ENCODE data around the gene CNFN. TPM values are rescaled to one million over a fixed set of nuclear protein-coding genes. Genes with fewer than 3 reads are reported as not detected.

The CNFN gene
- total and polyA plus RNA-seq, 2 experiments from 2014 or later = 6.7 to 54.5 TPM

DNA sequence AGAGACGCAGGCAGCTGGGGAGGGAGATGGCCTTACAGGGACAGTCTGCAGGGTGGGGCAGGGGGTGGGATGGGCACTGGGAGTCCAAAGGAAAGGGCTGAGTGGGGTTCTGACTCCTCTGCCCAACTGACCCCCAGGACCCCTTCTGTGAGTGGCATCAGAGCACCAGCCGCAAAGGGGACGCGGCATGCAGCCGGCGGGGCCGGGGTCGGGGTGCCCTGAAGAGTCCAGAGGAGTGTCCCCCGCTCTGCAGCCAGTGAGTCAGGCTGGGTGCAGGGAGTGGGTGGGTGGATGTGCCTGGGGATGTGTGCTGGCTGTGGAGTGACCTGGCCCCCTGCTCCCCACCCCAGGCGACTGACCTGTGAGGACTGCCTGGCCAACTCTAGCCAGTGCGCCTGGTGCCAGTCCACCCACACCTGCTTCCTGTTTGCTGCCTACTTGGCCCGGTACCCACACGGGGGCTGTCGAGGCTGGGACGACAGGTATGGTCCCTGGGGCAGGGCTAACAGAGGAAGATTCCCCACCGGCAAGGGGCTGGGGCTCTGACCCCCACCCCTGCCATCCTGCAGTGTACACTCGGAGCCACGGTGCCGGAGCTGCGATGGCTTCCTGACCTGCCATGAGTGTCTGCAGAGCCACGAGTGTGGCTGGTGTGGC, 38.9 kb downstream of the CNFN start (continued):
- TF ChIP-seq, protein P1, sequence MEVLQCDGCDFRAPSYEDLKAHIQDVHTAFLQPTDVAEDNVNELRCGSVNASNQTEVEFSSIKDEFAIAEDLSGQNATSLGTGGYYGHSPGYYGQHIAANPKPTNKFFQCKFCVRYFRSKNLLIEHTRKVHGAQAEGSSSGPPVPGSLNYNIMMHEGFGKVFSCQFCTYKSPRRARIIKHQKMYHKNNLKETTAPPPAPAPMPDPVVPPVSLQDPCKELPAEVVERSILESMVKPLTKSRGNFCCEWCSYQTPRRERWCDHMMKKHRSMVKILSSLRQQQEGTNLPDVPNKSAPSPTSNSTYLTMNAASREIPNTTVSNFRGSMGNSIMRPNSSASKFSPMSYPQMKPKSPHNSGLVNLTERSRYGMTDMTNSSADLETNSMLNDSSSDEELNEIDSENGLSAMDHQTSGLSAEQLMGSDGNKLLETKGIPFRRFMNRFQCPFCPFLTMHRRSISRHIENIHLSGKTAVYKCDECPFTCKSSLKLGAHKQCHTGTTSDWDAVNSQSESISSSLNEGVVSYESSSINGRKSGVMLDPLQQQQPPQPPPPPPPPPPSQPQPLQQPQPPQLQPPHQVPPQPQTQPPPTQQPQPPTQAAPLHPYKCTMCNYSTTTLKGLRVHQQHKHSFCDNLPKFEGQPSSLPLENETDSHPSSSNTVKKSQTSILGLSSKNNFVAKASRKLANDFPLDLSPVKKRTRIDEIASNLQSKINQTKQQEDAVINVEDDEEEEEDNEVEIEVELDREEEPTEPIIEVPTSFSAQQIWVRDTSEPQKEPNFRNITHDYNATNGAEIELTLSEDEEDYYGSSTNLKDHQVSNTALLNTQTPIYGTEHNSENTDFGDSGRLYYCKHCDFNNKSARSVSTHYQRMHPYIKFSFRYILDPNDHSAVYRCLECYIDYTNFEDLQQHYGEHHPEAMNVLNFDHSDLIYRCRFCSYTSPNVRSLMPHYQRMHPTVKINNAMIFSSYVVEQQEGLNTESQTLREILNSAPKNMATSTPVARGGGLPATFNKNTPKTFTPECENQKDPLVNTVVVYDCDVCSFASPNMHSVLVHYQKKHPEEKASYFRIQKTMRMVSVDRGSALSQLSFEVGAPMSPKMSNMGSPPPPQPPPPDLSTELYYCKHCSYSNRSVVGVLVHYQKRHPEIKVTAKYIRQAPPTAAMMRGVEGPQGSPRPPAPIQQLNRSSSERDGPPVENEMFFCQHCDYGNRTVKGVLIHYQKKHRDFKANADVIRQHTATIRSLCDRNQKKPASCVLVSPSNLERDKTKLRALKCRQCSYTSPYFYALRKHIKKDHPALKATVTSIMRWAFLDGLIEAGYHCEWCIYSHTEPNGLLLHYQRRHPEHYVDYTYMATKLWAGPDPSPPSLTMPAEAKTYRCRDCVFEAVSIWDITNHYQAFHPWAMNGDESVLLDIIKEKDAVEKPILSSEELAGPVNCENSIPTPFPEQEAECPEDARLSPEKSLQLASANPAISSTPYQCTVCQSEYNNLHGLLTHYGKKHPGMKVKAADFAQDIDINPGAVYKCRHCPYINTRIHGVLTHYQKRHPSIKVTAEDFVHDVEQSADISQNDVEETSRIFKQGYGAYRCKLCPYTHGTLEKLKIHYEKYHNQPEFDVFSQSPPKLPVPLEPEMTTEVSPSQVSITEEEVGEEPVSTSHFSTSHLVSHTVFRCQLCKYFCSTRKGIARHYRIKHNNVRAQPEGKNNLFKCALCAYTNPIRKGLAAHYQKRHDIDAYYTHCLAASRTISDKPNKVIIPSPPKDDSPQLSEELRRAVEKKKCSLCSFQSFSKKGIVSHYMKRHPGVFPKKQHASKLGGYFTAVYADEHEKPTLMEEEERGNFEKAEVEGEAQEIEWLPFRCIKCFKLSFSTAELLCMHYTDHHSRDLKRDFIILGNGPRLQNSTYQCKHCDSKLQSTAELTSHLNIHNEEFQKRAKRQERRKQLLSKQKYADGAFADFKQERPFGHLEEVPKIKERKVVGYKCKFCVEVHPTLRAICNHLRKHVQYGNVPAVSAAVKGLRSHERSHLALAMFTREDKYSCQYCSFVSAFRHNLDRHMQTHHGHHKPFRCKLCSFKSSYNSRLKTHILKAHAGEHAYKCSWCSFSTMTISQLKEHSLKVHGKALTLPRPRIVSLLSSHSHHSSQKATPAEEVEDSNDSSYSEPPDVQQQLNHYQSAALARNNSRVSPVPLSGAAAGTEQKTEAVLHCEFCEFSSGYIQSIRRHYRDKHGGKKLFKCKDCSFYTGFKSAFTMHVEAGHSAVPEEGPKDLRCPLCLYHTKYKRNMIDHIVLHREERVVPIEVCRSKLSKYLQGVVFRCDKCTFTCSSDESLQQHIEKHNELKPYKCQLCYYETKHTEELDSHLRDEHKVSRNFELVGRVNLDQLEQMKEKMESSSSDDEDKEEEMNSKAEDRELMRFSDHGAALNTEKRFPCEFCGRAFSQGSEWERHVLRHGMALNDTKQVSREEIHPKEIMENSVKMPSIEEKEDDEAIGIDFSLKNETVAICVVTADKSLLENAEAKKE (CRISPR knock-in tag; IDR thresholded peaks at IDR 0.05) = no peak
- TF ChIP-seq POLR2AphosphoS5 (IDR thresholded peaks at IDR 0.05; ENCODE audit: low read depth) (no peak), NANOG (IDR thresholded peaks at IDR 0.05; ENCODE audit: borderline replicate concordance) (no peak), ZNF331 (CRISPR knock-in tag; IDR thresholded peaks at IDR 0.05; ENCODE audit: low read depth) (no peak)

DNA sequence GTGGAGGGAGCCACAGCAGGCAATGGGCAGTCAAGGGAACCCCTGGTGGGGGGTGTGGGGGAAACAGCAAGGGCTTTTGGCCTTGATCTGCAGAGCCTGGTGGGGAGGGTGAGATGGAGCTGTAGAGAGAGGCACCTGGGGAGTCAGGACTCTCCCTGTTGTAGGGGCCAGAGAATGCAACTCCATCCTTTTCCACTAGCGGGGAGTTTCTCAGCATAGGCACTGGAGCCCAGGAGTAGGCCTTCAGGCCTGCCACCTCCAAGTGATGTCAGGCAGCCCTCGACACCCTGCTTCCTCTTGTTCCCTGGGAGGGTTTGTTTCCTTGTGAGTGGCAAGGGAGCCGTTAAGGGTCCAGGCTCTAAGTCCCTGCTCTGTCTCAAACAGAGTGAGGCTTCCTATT, 39.7 kb downstream of the CNFN start:
- Histone ChIP-seq H3F3A (replicated peaks; ENCODE audit: low read depth) (no peaks in the 10 kb centered on the region), H3K27me3 (ENCODE audit: insufficient read depth) (no peaks in the 10 kb centered on the region), H3K36me3 (ENCODE audit: insufficient read depth) (no peaks in the 10 kb centered on the region; the same call in 1 of the 2 replicates), H3K27ac (ENCODE audit: low read depth) (no peak overlapping the region), H2AFZ (no peak overlapping the region), H4K20me1 (replicated peaks; ENCODE audit: insufficient read depth) (no peaks in the 10 kb centered on the region), H3K4me1 (ENCODE audit: insufficient read depth) (no peaks in the 10 kb centered on the region), H3K9me2 (ENCODE audit: insufficient read depth) (no peaks in the 10 kb centered on the region), H3K4me2 (no peak overlapping the region), H3K79me2 (replicated peaks; ENCODE audit: insufficient read depth) (no peaks in the 10 kb centered on the region), H3K4me3 (no peak overlapping the region)
- Mint-ChIP-seq H3K9me3 (peaks cover 3% of the 10 kb centered on the region; the same call in 1 of the 3 replicates), H3K27ac (no peak overlapping the region), H3K4me3 (no peak overlapping the region), H3K27me3 (ENCODE audit: insufficient read depth, low read depth, poor library complexity) (peaks cover 2% of the 10 kb centered on the region), H3K36me3 (ENCODE audit: low read depth) (peaks cover 16% of the 10 kb centered on the region; the same call in 2 of the 3 replicates), H3K4me1 (peaks cover 3% of the 10 kb centered on the region; the same call in 1 of the 3 replicates)
- DNase-seq (ENCODE audit: low spot score) = no peak
- no peak for ATAC-seq
- TF ChIP-seq JUNB (IDR thresholded peaks at IDR 0.05; ENCODE audit: unreplicated experiment) (no peak), EZH2phosphoT487 (IDR thresholded peaks at IDR 0.05; ENCODE audit: unreplicated experiment) (no peak), ZNF331 (CRISPR knock-in tag; IDR thresholded peaks at IDR 0.05; ENCODE audit: low read depth) (no peak), EZH2 (IDR thresholded peaks at IDR 0.05; ENCODE audit: low read depth, unreplicated experiment) (no peak), NANOG (IDR thresholded peaks at IDR 0.05; ENCODE audit: borderline replicate concordance) (no peak), ZNF114 (CRISPR knock-in tag; IDR thresholded peaks at IDR 0.05) (no peak), POLR2AphosphoS5 (IDR thresholded peaks at IDR 0.05; ENCODE audit: low read depth) (no peak)
- TF ChIP-seq, protein P2, sequence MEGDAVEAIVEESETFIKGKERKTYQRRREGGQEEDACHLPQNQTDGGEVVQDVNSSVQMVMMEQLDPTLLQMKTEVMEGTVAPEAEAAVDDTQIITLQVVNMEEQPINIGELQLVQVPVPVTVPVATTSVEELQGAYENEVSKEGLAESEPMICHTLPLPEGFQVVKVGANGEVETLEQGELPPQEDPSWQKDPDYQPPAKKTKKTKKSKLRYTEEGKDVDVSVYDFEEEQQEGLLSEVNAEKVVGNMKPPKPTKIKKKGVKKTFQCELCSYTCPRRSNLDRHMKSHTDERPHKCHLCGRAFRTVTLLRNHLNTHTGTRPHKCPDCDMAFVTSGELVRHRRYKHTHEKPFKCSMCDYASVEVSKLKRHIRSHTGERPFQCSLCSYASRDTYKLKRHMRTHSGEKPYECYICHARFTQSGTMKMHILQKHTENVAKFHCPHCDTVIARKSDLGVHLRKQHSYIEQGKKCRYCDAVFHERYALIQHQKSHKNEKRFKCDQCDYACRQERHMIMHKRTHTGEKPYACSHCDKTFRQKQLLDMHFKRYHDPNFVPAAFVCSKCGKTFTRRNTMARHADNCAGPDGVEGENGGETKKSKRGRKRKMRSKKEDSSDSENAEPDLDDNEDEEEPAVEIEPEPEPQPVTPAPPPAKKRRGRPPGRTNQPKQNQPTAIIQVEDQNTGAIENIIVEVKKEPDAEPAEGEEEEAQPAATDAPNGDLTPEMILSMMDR (conservative IDR thresholded peaks at IDR 0.05; ENCODE audit: low read depth in 2 of 2) = no peak
- TF ChIP-seq, protein P3, sequence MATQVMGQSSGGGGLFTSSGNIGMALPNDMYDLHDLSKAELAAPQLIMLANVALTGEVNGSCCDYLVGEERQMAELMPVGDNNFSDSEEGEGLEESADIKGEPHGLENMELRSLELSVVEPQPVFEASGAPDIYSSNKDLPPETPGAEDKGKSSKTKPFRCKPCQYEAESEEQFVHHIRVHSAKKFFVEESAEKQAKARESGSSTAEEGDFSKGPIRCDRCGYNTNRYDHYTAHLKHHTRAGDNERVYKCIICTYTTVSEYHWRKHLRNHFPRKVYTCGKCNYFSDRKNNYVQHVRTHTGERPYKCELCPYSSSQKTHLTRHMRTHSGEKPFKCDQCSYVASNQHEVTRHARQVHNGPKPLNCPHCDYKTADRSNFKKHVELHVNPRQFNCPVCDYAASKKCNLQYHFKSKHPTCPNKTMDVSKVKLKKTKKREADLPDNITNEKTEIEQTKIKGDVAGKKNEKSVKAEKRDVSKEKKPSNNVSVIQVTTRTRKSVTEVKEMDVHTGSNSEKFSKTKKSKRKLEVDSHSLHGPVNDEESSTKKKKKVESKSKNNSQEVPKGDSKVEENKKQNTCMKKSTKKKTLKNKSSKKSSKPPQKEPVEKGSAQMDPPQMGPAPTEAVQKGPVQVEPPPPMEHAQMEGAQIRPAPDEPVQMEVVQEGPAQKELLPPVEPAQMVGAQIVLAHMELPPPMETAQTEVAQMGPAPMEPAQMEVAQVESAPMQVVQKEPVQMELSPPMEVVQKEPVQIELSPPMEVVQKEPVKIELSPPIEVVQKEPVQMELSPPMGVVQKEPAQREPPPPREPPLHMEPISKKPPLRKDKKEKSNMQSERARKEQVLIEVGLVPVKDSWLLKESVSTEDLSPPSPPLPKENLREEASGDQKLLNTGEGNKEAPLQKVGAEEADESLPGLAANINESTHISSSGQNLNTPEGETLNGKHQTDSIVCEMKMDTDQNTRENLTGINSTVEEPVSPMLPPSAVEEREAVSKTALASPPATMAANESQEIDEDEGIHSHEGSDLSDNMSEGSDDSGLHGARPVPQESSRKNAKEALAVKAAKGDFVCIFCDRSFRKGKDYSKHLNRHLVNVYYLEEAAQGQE (IDR thresholded peaks at IDR 0.05; ENCODE audit: unreplicated experiment) = no peak
